Neuron (in vitro differentiated cells): ENCODE results near the gene LDAH.

Source experiments
- H2AFZ ChIP-seq: one replicate; pipeline ENCODE4 v1.6.1; 2013; ENCODE audit warnings: low read depth, mild to moderate bottlenecking, inconsistent platforms, low read length, moderate library complexity
- H3K27me3 ChIP-seq: one replicate; pipeline ENCODE4 v1.6.1; 2013; ENCODE audit warnings: low read length; ENCODE audit not compliant: insufficient read depth
- H3K36me3 ChIP-seq: one replicate; pipeline ENCODE4 v1.6.1; 2013; ENCODE audit warnings: low read length; ENCODE audit not compliant: insufficient read depth
- H3K4me1 ChIP-seq: one replicate; pipeline ENCODE4 v1.6.1; 2013; ENCODE audit warnings: low read length; ENCODE audit not compliant: insufficient read depth
- H3K4me3 ChIP-seq: 2 replicates; pipeline ENCODE4 v1.5.1; 2013; ENCODE audit warnings: mild to moderate bottlenecking, low read length, moderate library complexity
- H3K9me3 ChIP-seq: one replicate; pipeline ENCODE4 v1.6.1; 2013; ENCODE audit warnings: low read length

LDAH gene

DNA sequence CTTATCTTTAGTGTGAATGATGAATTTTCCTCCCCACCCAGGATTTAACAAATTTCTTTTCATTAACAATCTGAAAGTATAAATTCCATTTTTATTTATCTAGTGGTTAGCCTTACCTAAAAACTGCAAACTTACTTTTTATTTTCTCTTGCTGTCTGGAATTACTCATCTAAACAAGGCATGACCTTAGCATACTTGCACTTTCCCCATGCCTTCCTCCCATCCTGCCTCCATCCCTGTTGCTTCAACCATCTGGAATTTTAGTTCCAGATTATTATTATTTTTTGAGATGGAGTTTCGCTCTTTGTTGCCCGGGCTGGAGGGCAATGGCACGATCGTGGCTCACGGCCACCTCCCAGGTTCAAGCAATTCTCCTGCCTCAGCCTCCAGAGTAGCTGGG, 120.3 kb downstream of the LDAH start:
- Histone ChIP-seq H2AFZ (no peak overlapping the region), H3K4me3 (no peak overlapping the region), H3K27me3 (no peaks in the 10 kb centered on the region), H3K4me1 (no peaks in the 10 kb centered on the region), H3K36me3 (peaks cover 20% of the 10 kb centered on the region), H3K9me3 (no peaks in the 10 kb centered on the region)

DNA sequence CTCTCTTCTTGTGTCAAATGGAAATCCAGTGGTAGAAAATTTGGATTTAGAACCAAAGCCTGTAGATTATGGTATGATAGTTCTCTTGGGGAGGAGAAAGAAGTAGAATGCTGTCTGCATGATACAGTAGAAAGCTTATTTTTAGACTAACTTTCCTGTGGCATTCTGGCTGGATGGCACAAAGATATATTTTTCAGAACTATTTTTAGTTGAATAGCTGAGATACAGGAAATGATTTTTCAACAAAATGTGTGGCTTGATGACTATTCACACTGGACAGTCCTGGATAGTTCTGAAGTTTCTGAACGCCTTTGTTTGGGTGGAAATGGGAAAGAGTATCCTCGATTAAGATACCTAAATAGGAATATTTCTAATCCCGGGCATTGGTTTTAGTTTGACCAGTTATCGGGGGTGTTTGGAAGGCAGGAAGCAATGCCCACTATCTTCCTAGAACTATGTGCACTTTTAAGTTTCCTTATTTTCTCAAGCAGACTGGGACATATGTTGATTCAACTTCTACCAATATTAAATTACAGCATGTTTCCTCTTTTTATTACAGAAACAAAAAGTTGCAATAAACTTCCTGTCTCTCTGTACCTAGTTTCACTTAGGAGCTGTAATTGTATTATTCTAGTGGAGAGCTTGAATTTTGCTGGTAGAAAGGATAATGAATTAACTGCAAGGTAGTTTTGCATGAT, 123.8 kb downstream of the LDAH start:
- Histone ChIP-seq H3K27me3 (no peaks in the 10 kb centered on the region), H3K4me1 (no peaks in the 10 kb centered on the region), H3K9me3 (no peaks in the 10 kb centered on the region), H2AFZ (no peak overlapping the region), H3K4me3 (no peak overlapping the region), H3K36me3 (peaks cover 28% of the 10 kb centered on the region)

DNA sequence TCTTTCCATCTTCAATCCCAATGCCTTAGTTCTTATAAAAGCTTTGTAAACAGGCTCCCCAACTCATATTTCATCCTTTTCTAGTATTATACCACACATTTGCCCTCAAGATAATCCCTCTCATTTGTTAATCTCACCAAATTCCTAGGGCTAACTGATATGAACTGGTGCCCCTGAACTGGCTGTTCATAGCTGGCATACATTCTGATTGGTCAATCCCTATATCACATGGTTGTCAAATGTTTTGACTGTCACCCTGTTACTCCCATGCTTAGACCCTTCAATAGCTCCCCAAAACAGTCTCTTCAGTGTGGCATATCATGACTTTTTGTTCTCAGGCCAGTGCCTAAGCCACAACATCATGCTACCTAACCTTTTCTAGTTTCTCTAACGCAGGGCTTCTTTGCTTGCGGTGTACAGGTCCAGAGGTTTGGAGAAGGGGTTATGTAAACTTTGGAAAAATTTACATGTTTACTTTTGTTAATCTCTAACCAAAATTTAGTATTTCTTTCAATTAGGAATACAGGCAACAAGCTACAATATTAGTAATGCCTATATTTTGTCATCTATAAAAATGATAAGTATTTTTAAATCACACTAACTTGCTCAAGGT, 125.5 kb downstream of the LDAH start:
- no peaks in the 10 kb centered on the region for H3K4me1 ChIP-seq
- H2AFZ ChIP-seq = no peak overlapping the region
- no peaks in the 10 kb centered on the region for H3K9me3 ChIP-seq
- peaks cover 36% of the 10 kb centered on the region for H3K36me3 ChIP-seq
- H3K4me3 ChIP-seq = no peak overlapping the region
- H3K27me3 ChIP-seq = no peaks in the 10 kb centered on the region

DNA sequence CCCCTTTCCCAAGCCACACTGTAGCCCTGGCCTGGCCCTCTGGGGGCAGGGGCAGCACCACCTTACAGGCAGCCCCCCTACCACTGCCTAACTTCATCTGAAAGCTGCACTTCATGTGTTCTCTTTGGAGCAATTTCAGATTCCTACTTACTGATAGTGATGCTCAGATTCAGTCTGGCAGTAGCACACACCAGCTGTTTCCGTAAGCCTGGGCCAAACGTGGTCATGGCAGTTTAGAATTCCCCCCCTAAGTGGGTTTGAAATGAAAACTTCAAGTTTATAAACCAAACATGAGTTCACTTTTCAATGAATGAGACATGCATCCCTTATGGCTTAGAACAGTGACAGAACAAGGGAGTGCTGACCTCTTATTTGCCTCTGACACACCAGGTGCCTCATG, 126.5 kb downstream of the LDAH start:
- Histone ChIP-seq H3K4me3 (no peak overlapping the region), H3K27me3 (no peaks in the 10 kb centered on the region), H3K9me3 (no peaks in the 10 kb centered on the region), H2AFZ (no peak overlapping the region), H3K4me1 (no peaks in the 10 kb centered on the region), H3K36me3 (peaks cover 35% of the 10 kb centered on the region)

DNA sequence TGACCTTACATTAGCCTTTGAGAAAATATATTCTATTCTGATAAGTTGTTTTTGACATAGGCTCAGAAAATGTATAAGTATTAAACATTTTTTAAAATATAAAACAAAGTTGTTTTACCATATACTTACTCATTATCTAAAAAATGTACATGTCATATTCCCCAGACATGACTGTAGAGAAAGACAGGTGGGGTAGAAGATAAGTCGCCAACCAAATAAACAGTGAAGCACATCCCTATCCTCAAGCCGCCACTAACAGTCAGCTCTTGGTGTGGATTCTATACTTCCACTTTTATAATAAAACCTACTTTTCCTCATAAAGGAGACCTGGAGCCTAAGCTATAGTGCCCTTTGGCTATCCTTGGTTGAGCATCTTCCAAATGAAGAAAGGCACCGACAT, 129.6 kb downstream of the LDAH start:
- Histone ChIP-seq H3K4me1 (no peaks in the 10 kb centered on the region), H3K36me3 (peaks cover 30% of the 10 kb centered on the region), H3K9me3 (no peaks in the 10 kb centered on the region), H3K27me3 (no peaks in the 10 kb centered on the region), H3K4me3 (no peak overlapping the region), H2AFZ (no peak overlapping the region)

DNA sequence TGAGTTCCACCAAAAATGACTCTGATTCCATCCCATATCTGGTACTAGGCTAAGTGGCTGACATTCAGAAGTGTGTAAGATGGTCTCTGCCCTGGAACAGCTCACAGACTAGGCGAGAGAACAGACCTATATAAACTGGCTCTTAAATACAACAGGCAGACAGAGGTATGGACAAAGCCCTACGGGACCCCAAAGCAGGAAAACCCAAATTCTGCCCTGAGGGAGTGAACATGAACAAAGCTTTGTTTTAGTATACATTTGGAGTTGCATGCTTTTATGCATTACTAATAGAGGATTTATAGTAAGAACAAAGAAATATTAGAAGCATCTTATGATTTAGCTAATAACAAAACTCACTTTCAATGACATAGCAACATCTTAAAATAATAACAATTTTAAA, 130.8 kb downstream of the LDAH start:
- Histone ChIP-seq H3K27me3 (no peaks in the 10 kb centered on the region), H2AFZ (no peak overlapping the region), H3K9me3 (no peaks in the 10 kb centered on the region), H3K4me1 (no peaks in the 10 kb centered on the region), H3K4me3 (no peak overlapping the region), H3K36me3 (peaks cover 30% of the 10 kb centered on the region)

DNA sequence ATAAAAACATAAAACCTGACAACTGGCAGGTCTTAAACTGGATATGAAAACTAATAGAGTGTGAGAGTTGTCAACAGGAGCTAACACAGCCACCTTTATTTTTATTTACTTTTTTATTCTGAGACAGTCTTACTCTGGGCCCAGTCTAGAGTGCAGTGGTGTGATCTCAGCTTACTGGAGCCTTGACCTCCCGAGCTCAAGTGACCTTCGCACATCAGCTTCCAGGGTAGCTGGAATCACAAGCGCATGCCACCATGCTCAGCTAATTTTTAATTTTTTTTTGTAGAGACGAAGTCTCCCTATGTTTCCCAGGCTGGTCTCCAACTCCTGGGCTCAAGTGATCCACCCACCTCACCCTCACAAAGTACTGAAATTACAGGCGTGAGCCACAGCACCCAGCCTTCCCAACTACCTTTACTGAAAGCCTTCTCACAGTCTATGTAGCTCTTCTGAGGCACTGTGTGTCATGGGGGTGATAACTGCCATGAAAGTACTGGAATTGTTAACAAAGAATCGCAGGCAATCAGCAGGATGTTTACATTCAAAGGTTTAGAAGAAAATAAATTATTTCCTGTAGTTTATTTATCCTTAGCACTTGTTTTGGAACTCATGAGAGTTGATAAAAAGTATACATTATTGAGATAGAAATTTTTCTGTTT, 131.7 kb downstream of the LDAH start:
- Histone ChIP-seq H2AFZ (no peak overlapping the region), H3K4me1 (no peaks in the 10 kb centered on the region), H3K4me3 (no peak overlapping the region), H3K27me3 (no peaks in the 10 kb centered on the region), H3K9me3 (no peaks in the 10 kb centered on the region), H3K36me3 (peaks cover 35% of the 10 kb centered on the region)

DNA sequence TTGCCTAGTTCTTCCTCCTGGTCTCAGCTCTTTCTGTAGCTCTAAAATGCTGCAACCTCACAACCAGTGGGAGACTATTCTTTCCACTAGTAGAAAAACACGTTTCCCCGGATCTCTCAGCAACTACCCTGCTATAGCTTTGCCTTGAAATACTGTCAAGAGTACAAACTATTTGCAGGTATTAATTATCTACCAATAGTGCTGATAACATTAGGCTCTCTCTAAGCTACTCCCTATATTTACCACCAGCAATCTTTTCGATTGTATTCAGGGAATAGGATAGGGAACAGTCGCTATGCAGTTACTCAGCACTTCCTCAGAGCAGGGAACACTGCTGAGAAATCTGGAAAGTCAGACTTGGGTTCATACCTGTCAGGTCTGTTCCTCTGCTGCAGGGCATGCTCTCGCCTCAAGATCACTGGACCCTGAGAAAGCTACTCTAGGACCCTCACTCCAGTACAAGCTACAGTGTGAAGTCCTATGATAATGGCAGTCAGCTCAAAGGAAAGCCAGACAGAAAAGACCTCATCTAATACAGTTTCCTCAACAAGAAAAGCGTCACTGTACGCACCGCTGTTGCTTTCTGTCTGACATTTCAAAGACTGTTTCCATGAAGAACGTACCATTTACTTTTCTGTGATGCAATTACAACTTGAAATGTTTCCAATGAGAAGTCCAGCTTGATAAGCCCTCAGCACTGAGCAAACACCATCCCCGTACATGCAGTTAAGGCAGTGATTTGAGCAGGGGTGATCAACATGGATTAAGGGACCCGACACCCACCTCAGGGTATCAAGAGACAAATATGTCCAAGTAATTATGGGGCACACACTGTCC, 133.3 kb downstream of the LDAH start:
- Histone ChIP-seq H2AFZ (no peak overlapping the region), H3K27me3 (no peaks in the 10 kb centered on the region), H3K36me3 (peaks cover 36% of the 10 kb centered on the region), H3K4me1 (no peaks in the 10 kb centered on the region), H3K4me3 (no peak overlapping the region), H3K9me3 (no peaks in the 10 kb centered on the region)

DNA sequence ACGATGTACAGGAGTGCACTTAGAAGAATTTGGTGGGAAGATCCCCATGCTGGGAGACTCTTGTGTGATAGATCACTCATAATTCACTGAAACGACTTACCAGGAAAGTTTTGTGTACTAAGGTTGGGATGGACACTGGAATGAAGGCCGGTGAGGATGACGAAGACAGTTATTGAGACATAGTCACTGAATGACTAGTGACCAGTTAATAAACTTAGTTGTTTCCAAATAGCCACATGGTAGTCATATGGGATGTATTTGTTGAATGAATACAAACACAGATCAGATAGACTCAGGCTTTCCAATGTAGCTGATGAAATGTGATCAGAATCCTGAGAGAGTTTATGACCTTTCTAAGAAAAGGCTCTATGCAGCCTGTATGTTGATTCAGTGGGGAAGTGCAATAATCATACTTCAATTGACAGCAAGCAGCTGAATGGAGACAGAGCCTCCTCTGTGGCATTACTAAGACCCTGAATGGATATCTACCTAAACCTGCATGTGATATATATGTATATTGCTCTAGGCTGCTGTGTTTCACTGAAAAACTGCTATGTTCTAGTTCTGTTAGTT, 135.6 kb downstream of the LDAH start:
- no peak overlapping the region for H3K4me3 ChIP-seq

DNA sequence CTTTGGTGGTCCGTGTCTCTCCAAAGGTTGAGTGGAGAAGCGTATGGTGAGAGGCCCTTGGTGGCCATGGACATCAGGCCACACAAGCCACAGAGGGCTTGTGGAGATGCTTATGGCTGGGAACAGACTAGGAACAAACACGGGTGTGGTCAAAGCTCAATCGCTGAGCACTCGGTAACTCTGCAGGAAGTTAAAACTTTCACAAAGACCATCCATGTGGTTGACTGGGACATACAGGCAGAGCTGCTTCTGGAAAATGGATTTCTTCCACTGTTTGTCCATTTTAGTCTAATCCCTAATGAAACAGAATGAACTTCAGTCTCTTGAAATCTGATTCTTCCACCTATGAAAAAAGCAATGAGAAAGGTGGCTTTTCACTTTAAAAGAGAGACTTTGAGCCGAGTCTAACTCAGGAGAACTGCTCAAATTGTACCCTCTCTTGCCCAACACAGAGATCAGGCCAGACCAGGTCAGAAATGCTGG, 138.3 kb downstream of the LDAH start:
- Histone ChIP-seq H3K27me3 (no peaks in the 10 kb centered on the region), H2AFZ (no peak overlapping the region), H3K4me1 (no peaks in the 10 kb centered on the region), H3K36me3 (peaks cover 46% of the 10 kb centered on the region), H3K4me3 (no peak overlapping the region), H3K9me3 (no peaks in the 10 kb centered on the region)

More for the DNA sequence above, 135.6 kb downstream of the LDAH start:
- Histone ChIP-seq H2AFZ (no peak overlapping the region), H3K4me1 (no peaks in the 10 kb centered on the region), H3K36me3 (peaks cover 45% of the 10 kb centered on the region), H3K9me3 (no peaks in the 10 kb centered on the region), H3K27me3 (no peaks in the 10 kb centered on the region)

DNA sequence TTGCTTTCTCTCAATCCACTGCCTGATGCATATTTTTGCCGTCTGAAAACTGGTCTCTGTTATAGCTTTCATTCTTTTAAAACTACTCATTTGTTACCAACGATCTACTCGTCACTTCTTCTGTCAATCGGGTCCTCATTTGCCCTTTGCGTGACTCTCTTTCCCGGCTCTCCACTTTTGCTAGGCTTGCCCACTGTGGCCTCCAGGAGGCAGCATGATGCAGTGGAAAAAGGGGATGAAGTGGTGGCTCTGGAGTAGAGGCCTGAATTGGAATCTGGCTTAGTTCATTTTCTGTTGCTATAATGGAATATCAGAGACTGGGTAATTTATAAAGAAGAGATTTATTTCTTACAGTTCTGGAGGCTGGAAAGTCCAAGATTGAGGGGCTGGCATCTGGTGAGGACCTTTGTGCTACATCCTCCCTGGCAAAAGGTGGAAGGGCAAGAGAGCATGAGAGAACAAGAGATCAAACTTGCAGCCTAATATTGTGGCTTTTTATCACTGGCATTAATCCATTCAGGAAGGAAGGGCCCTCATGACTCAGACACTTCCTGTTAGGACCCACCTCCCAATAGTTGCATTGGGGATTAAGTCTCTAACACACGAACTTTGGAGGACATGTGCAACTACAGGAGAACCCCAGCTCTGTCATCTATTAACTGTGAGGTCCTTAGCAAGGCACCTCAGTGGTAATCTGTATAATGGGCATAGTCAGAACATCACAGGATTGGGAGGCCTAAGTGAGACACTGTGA, 140.6 kb downstream of the LDAH start:
- no peaks in the 10 kb centered on the region for H3K27me3 ChIP-seq
- H2AFZ ChIP-seq = no peak overlapping the region
- H3K36me3 ChIP-seq = peaks cover 46% of the 10 kb centered on the region
- H3K4me1 ChIP-seq = no peaks in the 10 kb centered on the region
- H3K4me3 ChIP-seq = no peak overlapping the region
- H3K9me3 ChIP-seq = no peaks in the 10 kb centered on the region

DNA sequence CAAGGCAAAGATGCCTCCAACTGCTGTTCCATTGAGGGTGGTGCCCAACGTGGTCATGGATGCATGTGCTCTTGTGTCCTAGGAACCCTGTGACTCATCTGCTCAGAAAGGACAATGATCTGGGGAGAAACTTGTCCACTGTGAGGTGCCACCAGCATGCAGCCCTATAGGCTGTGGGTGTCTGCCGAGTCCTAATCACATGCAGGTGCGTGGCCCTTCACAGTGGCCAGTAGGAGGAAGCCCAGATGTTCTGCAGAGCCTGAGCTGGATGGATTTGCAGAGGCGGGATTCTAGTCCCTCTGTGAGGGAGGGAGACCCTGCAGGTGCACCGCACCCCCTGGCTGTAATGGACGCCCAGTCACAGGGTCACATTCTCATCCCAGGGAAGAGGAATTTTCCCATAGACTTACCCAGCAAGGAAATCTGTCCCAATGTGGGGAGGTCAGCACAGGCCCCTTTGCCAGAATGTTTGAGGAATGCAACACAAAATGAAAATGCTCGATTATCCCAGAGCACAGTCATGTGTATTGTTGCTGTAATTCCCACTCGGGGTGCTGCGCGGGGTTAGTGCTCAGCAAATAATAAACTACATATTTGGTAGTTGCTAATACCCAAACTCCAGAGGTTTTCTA, 142.0 kb downstream of the LDAH start:
- no peak overlapping the region for H2AFZ ChIP-seq
- no peak overlapping the region for H3K4me3 ChIP-seq
- H3K27me3 ChIP-seq = no peaks in the 10 kb centered on the region
- H3K9me3 ChIP-seq = no peaks in the 10 kb centered on the region
- peaks cover 35% of the 10 kb centered on the region for H3K36me3 ChIP-seq
- no peaks in the 10 kb centered on the region for H3K4me1 ChIP-seq
